NB4 (cell line): Measurements from ENCODE around the gene PDE4D.

Experiments
- DNase-seq: peaks from one replicate; pipeline ENCODE4 v3.0.0; 2010; ENCODE audit warnings: low read depth
- H3K4me3 ChIP-seq: one replicate; pipeline ENCODE4 v1.5.1; 2011; ENCODE audit warnings: mild to moderate bottlenecking, low read depth, low read length, moderate library complexity
- CTCF ChIP-seq: IDR thresholded peaks from one replicate; pipeline ENCODE4 v1.5.1; 2012; ENCODE audit warnings: low read depth, low read length
- MAX ChIP-seq: IDR thresholded peaks from 2 replicates; pipeline ENCODE4 v1.6.1; 2011; ENCODE audit warnings: low read depth, low read length
- MYC ChIP-seq: IDR thresholded peaks from 2 replicates; pipeline ENCODE4 v1.6.1; 2011; ENCODE audit warnings: low read depth, low read length
- POLR2A ChIP-seq: IDR thresholded peaks from 2 replicates; pipeline ENCODE4 v1.6.1; 2011; ENCODE audit warnings: mild to moderate bottlenecking; ENCODE audit not compliant: insufficient read length; ENCODE audit errors: extremely low read depth

PDE4D gene

GRCh38 chr5:59542851-59543820 lies 350.4 kb downstream of the PDE4D start:
- no peak overlapping the region for H3K4me3 ChIP-seq
- no peak for TF ChIP-seq MYC
- no peak for TF ChIP-seq MAX
- TF ChIP-seq POLR2A, result no peak
- TF ChIP-seq CTCF, result no peak
- DNase-seq, result no peak

DNA sequence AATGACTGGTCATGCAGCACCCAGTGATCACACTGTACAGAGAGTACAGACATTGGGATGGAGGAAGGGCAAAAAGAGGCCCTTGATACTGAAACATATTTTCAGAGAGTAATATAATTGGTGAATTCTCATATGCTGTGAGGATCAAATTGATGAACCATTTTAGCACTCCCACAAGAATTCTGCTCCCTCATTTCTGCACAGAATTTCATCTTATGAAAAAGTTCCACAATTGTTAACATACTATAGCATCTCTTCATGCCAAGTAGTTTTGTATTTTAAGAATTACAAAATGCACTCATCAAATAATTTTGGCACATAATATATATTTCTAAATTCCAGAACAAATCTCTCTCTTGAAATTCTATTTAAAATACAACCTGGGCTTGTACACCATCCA lies 351.2 kb downstream of the PDE4D start:
- TF ChIP-seq CTCF, result no peak
- no peak for TF ChIP-seq MAX
- TF ChIP-seq MYC, result no peak
- no peak for TF ChIP-seq POLR2A
- DNase-seq, result no peak
- no peak overlapping the region for H3K4me3 ChIP-seq

GRCh38 chr5:59540366-59540765 lies 353.2 kb downstream of the PDE4D start:
- TF ChIP-seq MAX (no peak), CTCF (no peak), POLR2A (no peak), MYC (no peak)
- no peak overlapping the region for H3K4me3 ChIP-seq
- DNase-seq, result no peak

GRCh38 chr5:59538750-59539121 lies 354.8 kb downstream of the PDE4D start:
- no peak for DNase-seq
- TF ChIP-seq MAX (no peak), MYC (no peak), POLR2A (no peak), CTCF (no peak)
- H3K4me3 ChIP-seq, result no peak overlapping the region

DNA sequence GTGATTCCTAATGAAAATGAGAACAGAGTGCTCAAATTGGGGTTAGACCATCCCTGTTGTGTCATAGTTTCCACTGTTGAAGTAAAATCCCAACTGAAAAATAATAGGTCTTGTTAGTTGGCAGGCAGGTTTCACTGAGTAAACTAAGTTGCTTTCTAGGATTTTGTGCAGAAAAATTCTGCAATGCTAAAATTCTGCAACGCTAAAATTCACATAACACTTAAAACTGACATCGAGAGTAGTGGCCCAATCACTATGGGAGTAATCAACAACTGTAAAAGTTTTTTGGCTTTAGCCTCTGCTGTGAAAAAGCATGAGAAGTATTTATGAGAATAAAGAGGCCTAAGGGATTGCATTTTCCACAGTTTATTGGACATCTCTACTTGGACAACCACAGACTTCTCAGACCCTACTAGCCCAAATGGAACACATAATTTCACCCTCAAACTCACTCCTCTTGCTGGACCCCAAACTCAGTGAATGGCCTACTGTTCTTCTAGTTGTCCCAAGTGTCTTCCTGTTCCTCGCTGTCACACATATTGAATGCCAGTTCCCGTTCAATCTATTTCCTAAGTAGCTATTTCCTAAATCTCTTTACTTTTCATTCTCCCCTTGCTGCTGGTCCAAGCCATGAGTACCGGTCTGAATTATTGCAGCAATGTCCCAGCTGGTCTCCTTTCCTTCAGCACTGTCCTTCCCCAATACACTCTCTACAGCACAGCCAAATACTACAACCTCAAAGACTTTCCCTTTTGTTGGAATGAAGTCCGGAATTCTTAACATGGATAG lies 355.4 kb downstream of the PDE4D start:
- no peak for DNase-seq
- TF ChIP-seq POLR2A, result no peak
- TF ChIP-seq MAX, result no peak
- TF ChIP-seq CTCF, result no peak
- no peak for TF ChIP-seq MYC
- no peak overlapping the region for H3K4me3 ChIP-seq
